HEK293 (cell line): ENCODE measurements around the gene ESRRG.

Source experiments
- GLI4 ChIP-seq: fragments of 450-650 bp; formaldehyde crosslinking; IDR thresholded peaks from 2 replicates; pipeline ENCODE4 v1.5.1; 2016; ENCODE audit warnings: missing biosample characterization, missing genetic modification characterization
- MEIS1 ChIP-seq: sonication (generic); formaldehyde crosslinking; IDR thresholded peaks from 2 replicates; pipeline ENCODE4 v1.8.1; 2022; ENCODE audit warnings: missing genetic modification reagents, mild to moderate bottlenecking, borderline replicate concordance
- ZBTB20 ChIP-seq: fragments of 450-650 bp; formaldehyde crosslinking; IDR thresholded peaks from 2 replicates; pipeline ENCODE4 v1.5.1; 2016; ENCODE audit warnings: missing biosample characterization, missing genetic modification characterization
- ZFP41 ChIP-seq: fragments of 450-650 bp; formaldehyde crosslinking; IDR thresholded peaks from 2 replicates; pipeline ENCODE4 v1.5.1; 2016; ENCODE audit warnings: missing biosample characterization, missing genetic modification characterization, borderline replicate concordance
- ZNF530 ChIP-seq: fragments of 450-650 bp; formaldehyde crosslinking; IDR thresholded peaks from 2 replicates; pipeline ENCODE4 v1.5.1; 2016; ENCODE audit warnings: low read depth, missing biosample characterization, missing genetic modification characterization
- ZNF596 ChIP-seq: fragments of 450-650 bp; IDR thresholded peaks from 2 replicates; pipeline ENCODE4 v1.5.0; 2018; ENCODE audit warnings: missing biosample characterization, mild to moderate bottlenecking, missing genetic modification characterization, moderate library complexity
- TF ChIP-seq, protein P1 (sequence below): fragments of 450-650 bp; formaldehyde crosslinking; IDR thresholded peaks from 2 replicates; pipeline ENCODE4 v1.5.1; 2016; ENCODE audit warnings: missing biosample characterization, missing genetic modification characterization
- TF ChIP-seq, protein P2 (sequence below): fragments of 450-650 bp; formaldehyde crosslinking; IDR thresholded peaks from 2 replicates; pipeline ENCODE4 v1.5.1; 2016; ENCODE audit warnings: missing biosample characterization, missing genetic modification characterization, low read depth
- TF ChIP-seq, protein P3 (sequence below): fragments of 450-650 bp; formaldehyde crosslinking; IDR thresholded peaks from 2 replicates; pipeline ENCODE4 v1.5.1; 2017; ENCODE audit warnings: missing biosample characterization, missing genetic modification characterization
- TF ChIP-seq, protein P4 (sequence below): fragments of 450-650 bp; formaldehyde crosslinking; IDR thresholded peaks from 2 replicates; pipeline ENCODE4 v1.5.1; 2016; ENCODE audit warnings: missing biosample characterization, missing genetic modification characterization
- TF ChIP-seq, protein P5 (sequence below): fragments of 450-650 bp; IDR thresholded peaks from 2 replicates; pipeline ENCODE4 v1.5.1; 2018; ENCODE audit warnings: missing biosample characterization, missing genetic modification characterization

DNA sequence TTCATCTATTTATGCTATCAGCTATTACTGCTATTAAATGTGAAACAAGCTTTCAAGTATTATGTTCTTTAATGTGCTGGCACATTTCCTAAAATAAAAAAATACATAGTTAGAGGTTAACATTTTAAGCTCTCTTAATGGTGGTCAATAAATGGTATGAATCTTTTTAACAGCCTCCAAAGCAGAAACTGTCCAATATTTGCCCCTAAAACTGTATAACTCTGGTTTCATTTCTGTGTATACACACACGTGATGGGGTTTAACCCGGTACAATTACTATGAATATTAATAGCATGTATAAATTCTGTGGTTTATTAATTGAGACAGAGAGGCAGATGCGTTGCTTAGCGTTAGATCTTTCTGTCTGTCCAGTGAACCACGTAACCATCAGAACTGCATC lies 2.2 kb downstream of the ESRRG start:
- TF ChIP-seq, protein P1, sequence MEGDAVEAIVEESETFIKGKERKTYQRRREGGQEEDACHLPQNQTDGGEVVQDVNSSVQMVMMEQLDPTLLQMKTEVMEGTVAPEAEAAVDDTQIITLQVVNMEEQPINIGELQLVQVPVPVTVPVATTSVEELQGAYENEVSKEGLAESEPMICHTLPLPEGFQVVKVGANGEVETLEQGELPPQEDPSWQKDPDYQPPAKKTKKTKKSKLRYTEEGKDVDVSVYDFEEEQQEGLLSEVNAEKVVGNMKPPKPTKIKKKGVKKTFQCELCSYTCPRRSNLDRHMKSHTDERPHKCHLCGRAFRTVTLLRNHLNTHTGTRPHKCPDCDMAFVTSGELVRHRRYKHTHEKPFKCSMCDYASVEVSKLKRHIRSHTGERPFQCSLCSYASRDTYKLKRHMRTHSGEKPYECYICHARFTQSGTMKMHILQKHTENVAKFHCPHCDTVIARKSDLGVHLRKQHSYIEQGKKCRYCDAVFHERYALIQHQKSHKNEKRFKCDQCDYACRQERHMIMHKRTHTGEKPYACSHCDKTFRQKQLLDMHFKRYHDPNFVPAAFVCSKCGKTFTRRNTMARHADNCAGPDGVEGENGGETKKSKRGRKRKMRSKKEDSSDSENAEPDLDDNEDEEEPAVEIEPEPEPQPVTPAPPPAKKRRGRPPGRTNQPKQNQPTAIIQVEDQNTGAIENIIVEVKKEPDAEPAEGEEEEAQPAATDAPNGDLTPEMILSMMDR (tag by site-specific recombination): no peak
- TF ChIP-seq, protein P2, sequence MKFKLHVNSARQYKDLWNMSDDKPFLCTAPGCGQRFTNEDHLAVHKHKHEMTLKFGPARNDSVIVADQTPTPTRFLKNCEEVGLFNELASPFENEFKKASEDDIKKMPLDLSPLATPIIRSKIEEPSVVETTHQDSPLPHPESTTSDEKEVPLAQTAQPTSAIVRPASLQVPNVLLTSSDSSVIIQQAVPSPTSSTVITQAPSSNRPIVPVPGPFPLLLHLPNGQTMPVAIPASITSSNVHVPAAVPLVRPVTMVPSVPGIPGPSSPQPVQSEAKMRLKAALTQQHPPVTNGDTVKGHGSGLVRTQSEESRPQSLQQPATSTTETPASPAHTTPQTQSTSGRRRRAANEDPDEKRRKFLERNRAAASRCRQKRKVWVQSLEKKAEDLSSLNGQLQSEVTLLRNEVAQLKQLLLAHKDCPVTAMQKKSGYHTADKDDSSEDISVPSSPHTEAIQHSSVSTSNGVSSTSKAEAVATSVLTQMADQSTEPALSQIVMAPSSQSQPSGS (tag by site-specific recombination): no peak
- TF ChIP-seq, protein P3, sequence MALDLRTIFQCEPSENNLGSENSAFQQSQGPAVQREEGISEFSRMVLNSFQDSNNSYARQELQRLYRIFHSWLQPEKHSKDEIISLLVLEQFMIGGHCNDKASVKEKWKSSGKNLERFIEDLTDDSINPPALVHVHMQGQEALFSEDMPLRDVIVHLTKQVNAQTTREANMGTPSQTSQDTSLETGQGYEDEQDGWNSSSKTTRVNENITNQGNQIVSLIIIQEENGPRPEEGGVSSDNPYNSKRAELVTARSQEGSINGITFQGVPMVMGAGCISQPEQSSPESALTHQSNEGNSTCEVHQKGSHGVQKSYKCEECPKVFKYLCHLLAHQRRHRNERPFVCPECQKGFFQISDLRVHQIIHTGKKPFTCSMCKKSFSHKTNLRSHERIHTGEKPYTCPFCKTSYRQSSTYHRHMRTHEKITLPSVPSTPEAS (tag by site-specific recombination): no peak
- TF ChIP-seq ZBTB20 (tag by site-specific recombination): no peak
- TF ChIP-seq ZFP41 (tag by site-specific recombination): no peak
- no peak for TF ChIP-seq ZNF596
- TF ChIP-seq GLI4 (tag by site-specific recombination): no peak
- TF ChIP-seq, protein P4, sequence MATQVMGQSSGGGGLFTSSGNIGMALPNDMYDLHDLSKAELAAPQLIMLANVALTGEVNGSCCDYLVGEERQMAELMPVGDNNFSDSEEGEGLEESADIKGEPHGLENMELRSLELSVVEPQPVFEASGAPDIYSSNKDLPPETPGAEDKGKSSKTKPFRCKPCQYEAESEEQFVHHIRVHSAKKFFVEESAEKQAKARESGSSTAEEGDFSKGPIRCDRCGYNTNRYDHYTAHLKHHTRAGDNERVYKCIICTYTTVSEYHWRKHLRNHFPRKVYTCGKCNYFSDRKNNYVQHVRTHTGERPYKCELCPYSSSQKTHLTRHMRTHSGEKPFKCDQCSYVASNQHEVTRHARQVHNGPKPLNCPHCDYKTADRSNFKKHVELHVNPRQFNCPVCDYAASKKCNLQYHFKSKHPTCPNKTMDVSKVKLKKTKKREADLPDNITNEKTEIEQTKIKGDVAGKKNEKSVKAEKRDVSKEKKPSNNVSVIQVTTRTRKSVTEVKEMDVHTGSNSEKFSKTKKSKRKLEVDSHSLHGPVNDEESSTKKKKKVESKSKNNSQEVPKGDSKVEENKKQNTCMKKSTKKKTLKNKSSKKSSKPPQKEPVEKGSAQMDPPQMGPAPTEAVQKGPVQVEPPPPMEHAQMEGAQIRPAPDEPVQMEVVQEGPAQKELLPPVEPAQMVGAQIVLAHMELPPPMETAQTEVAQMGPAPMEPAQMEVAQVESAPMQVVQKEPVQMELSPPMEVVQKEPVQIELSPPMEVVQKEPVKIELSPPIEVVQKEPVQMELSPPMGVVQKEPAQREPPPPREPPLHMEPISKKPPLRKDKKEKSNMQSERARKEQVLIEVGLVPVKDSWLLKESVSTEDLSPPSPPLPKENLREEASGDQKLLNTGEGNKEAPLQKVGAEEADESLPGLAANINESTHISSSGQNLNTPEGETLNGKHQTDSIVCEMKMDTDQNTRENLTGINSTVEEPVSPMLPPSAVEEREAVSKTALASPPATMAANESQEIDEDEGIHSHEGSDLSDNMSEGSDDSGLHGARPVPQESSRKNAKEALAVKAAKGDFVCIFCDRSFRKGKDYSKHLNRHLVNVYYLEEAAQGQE (tag by site-specific recombination): no peak
- no peak for TF ChIP-seq ZNF530 (tag by site-specific recombination)
- TF ChIP-seq, protein P5, sequence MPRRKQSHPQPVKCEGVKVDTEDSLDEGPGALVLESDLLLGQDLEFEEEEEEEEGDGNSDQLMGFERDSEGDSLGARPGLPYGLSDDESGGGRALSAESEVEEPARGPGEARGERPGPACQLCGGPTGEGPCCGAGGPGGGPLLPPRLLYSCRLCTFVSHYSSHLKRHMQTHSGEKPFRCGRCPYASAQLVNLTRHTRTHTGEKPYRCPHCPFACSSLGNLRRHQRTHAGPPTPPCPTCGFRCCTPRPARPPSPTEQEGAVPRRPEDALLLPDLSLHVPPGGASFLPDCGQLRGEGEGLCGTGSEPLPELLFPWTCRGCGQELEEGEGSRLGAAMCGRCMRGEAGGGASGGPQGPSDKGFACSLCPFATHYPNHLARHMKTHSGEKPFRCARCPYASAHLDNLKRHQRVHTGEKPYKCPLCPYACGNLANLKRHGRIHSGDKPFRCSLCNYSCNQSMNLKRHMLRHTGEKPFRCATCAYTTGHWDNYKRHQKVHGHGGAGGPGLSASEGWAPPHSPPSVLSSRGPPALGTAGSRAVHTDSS (tag by site-specific recombination): no peak
- TF ChIP-seq MEIS1: no peak
